ENCODE data around the gene ZNF438.

The ZNF438 gene

DNA sequence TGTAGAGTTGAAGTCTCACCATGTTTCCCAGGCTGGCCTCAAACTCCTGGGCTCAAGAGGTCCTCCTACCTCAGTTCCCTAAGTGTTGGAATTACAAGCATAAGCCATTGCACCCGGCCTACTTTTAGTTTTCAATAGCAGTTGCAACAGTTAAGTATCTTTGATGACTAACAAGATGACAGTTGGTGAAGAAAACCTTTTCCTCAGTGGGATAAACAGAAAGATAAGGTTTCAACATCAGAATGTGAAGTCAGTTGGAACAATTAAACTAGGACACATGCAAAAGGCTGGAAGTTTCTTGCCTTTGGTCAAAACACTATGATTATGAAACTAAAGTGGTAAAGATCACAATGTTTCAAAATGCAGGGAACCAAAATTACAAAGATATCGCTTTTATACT lies 169.2 kb downstream of the ZNF438 start:
- no peak for ATAC-seq
- TF ChIP-seq ESRRG (CRISPR knock-in tag; IDR thresholded peaks at IDR 0.05) (no peak), ZFP3 (CRISPR knock-in tag; IDR thresholded peaks at IDR 0.05) (no peak), ISL1 (CRISPR knock-in tag; IDR thresholded peaks at IDR 0.05) (no peak)

- no peak for TF ChIP-seq SNAI2 (CRISPR knock-in tag; IDR thresholded peaks at IDR 0.05)
- no peak for TF ChIP-seq GLIS3 (CRISPR knock-in tag; IDR thresholded peaks at IDR 0.05)
- TF ChIP-seq ZFP3 (CRISPR knock-in tag; IDR thresholded peaks at IDR 0.05) = no peak
- TF ChIP-seq RARB (CRISPR knock-in tag; IDR thresholded peaks at IDR 0.05) = no peak
- TF ChIP-seq TOX (CRISPR knock-in tag; IDR thresholded peaks at IDR 0.05; ENCODE audit: borderline replicate concordance) = no peak
- TF ChIP-seq OSR1 (CRISPR knock-in tag; IDR thresholded peaks at IDR 0.05) = no peak
- no peak for TF ChIP-seq ARNTL (CRISPR knock-in tag; IDR thresholded peaks at IDR 0.05; ENCODE audit: borderline replicate concordance, low read depth)
- TF ChIP-seq ZNF565 (CRISPR knock-in tag; conservative IDR thresholded peaks at IDR 0.05; ENCODE audit: low read depth) = no peak
- no peak for TF ChIP-seq CSDC2 (CRISPR knock-in tag; IDR thresholded peaks at IDR 0.05)
- TF ChIP-seq, protein P1, sequence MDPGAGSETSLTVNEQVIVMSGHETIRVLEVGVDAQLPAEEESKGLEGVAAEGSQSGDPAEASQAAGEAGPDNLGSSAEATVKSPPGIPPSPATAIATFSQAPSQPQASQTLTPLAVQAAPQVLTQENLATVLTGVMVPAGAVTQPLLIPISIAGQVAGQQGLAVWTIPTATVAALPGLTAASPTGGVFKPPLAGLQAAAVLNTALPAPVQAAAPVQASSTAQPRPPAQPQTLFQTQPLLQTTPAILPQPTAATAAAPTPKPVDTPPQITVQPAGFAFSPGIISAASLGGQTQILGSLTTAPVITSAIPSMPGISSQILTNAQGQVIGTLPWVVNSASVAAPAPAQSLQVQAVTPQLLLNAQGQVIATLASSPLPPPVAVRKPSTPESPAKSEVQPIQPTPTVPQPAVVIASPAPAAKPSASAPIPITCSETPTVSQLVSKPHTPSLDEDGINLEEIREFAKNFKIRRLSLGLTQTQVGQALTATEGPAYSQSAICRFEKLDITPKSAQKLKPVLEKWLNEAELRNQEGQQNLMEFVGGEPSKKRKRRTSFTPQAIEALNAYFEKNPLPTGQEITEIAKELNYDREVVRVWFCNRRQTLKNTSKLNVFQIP (CRISPR knock-in tag; IDR thresholded peaks at IDR 0.05; ENCODE audit: borderline replicate concordance, low read depth) = no peak
- no peak for TF ChIP-seq CSRNP3 (CRISPR knock-in tag; IDR thresholded peaks at IDR 0.05)
- TF ChIP-seq CREB5 (CRISPR knock-in tag; IDR thresholded peaks at IDR 0.05; ENCODE audit: low read depth) = no peak
- no peak for ATAC-seq
These were observed 169.7 kb downstream of the ZNF438 start for GRCh38 chr10:30861976-30862375.

DNA sequence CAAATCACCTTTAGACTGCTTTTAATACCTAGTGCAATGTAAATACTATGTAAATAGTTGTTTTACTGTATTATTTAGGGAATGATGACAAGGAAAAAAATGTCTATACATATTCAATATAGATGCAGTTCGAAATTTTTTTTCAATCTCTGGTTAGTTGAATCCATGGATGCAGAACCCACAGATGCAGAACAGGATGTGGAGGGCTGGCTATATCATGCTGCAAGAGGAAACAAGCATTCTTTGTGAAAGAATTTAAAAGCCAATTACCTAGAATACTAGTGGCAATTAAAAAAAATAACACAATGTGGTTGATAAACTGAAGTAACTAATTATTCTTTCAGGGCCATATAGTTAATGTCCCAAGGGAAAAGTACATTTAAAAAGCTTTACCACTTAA lies 170.4 kb downstream of the ZNF438 start:
- no peak for ATAC-seq
- TF ChIP-seq RARB (CRISPR knock-in tag; IDR thresholded peaks at IDR 0.05) (no peak), OSR1 (CRISPR knock-in tag; IDR thresholded peaks at IDR 0.05) (no peak), ZNF70 (CRISPR knock-in tag; IDR thresholded peaks at IDR 0.05) (no peak), ZNF8 (CRISPR knock-in tag; IDR thresholded peaks at IDR 0.05) (no peak), ISL1 (CRISPR knock-in tag; IDR thresholded peaks at IDR 0.05) (no peak), ZC3H10 (CRISPR knock-in tag; IDR thresholded peaks at IDR 0.05) (no peak), TSHZ2 (CRISPR knock-in tag; IDR thresholded peaks at IDR 0.05) (no peak), ZFP30 (CRISPR knock-in tag; IDR thresholded peaks at IDR 0.05) (no peak), ESRRG (CRISPR knock-in tag; IDR thresholded peaks at IDR 0.05) (no peak), CREB5 (CRISPR knock-in tag; IDR thresholded peaks at IDR 0.05; ENCODE audit: low read depth) (no peak)
- TF ChIP-seq, protein P2, sequence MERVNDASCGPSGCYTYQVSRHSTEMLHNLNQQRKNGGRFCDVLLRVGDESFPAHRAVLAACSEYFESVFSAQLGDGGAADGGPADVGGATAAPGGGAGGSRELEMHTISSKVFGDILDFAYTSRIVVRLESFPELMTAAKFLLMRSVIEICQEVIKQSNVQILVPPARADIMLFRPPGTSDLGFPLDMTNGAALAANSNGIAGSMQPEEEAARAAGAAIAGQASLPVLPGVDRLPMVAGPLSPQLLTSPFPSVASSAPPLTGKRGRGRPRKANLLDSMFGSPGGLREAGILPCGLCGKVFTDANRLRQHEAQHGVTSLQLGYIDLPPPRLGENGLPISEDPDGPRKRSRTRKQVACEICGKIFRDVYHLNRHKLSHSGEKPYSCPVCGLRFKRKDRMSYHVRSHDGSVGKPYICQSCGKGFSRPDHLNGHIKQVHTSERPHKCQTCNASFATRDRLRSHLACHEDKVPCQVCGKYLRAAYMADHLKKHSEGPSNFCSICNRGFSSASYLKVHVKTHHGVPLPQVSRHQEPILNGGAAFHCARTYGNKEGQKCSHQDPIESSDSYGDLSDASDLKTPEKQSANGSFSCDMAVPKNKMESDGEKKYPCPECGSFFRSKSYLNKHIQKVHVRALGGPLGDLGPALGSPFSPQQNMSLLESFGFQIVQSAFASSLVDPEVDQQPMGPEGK (CRISPR knock-in tag; IDR thresholded peaks at IDR 0.05; ENCODE audit: borderline replicate concordance) = no peak

Measured in SK-N-SH treated with all-trans-retinoic acid at 6 μM for 48 hours (cell line).